ENCODE results near the gene ZNF609. TPM values are rescaled to one million over a fixed set of nuclear protein-coding genes. Genes with fewer than 3 reads are reported as not detected.
A peak's percentile ranks its signal among the peaks of the same experiment; 100 is the strongest.

Gene ZNF609
- total and polyA plus RNA-seq, 4 donors: 4.6 to 18.1 (median 8.0) TPM

DNA sequence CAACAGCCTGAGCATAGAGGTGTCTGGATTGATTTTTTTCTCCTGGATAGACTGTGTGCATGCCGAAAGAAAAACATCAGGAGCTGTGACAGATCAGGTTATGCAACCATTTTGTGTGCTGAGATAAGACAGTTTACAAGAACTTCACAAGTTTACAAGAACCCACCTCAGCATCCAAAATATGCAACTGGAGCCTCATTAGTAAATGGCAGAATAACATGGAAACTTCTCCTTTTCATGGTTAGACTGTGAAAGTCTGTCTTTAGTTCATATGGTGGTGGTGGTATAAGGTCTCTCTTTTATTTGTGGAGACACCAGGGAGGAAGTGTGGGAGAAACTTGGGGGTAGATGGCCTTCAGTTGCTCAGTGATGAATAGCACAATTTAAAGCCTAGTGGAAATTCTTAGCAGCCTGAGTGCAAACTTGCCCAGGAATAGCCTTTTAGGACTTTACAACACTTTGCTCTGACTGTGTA, 3.7 kb upstream of the ZNF609 start:
- TF ChIP-seq RXRA (IDR thresholded peaks at IDR 0.05): peak in 1 of 2 donors; percentile 42
- peak in 1 of 2 donors; percentile 39 for TF ChIP-seq HNF4A (conservative IDR thresholded peaks at IDR 0.05)
- peak in 1 of 2 donors; percentile 28 for TF ChIP-seq JUND (IDR thresholded peaks at IDR 0.05)
- TF ChIP-seq FOXA2 (IDR thresholded peaks at IDR 0.05): no peak
- no peak for TF ChIP-seq TAF1 (conservative IDR thresholded peaks at IDR 0.05)
- peak in 1 of 2 donors; percentile 17 for TF ChIP-seq RAD21 (IDR thresholded peaks at IDR 0.05)
- TF ChIP-seq YY1 (IDR thresholded peaks at IDR 0.05): peak; percentile 68
- TF ChIP-seq, protein P1, sequence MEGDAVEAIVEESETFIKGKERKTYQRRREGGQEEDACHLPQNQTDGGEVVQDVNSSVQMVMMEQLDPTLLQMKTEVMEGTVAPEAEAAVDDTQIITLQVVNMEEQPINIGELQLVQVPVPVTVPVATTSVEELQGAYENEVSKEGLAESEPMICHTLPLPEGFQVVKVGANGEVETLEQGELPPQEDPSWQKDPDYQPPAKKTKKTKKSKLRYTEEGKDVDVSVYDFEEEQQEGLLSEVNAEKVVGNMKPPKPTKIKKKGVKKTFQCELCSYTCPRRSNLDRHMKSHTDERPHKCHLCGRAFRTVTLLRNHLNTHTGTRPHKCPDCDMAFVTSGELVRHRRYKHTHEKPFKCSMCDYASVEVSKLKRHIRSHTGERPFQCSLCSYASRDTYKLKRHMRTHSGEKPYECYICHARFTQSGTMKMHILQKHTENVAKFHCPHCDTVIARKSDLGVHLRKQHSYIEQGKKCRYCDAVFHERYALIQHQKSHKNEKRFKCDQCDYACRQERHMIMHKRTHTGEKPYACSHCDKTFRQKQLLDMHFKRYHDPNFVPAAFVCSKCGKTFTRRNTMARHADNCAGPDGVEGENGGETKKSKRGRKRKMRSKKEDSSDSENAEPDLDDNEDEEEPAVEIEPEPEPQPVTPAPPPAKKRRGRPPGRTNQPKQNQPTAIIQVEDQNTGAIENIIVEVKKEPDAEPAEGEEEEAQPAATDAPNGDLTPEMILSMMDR (IDR thresholded peaks at IDR 0.05; ENCODE audit: low read depth, low read length, missing input control): no peak
- no peaks in the 10 kb centered on the region for H3K27me3 ChIP-seq (ENCODE audit: control insufficient read depth in 4 of 4, insufficient read depth in 4 of 4, low read length in 3 of 4)
- DNase-seq (ENCODE audit: low spot score): no peak
- peaks cover 0 to 2% (median 0%) of the 10 kb centered on the region in 4 donors for H3K36me3 ChIP-seq (ENCODE audit: control insufficient read depth in 4 of 4, insufficient read depth in 3 of 4, low read depth in 1 of 4, low read length in 3 of 4)
- peak overlapping the region; percentile 36 to 57 for H3K27ac ChIP-seq (ENCODE audit: low read depth in 1 of 2, low read length in 2 of 2)
- 22% methylated on average over 1 of the region's 1 CpG for WGBS
- H3K9ac ChIP-seq (ENCODE audit: low read depth in 1 of 2, low read length in 2 of 2): no peak overlapping the region
- no peaks in the 10 kb centered on the region for H3K9me3 ChIP-seq (ENCODE audit: control insufficient read depth in 4 of 4, low read length in 3 of 4)
- peaks cover 7 to 48% (median 45%) of the 10 kb centered on the region in 4 donors for H3K4me1 ChIP-seq (ENCODE audit: control insufficient read depth in 4 of 4, insufficient read depth in 4 of 4, low read length in 3 of 4)
- no peak overlapping the region for H3K4me3 ChIP-seq (ENCODE audit: low read depth in 1 of 3, low read length in 3 of 3)

GRCh38 chr15:64459066-64459781, 1.2 kb upstream of the ZNF609 start:
- WGBS: 83% methylated on average over 3 of the region's 3 CpGs
- no peaks in the 10 kb centered on the region for H3K27me3 ChIP-seq (ENCODE audit: control insufficient read depth in 4 of 4, insufficient read depth in 4 of 4, low read length in 3 of 4)
- no peak overlapping the region for H3K4me3 ChIP-seq (ENCODE audit: low read depth in 1 of 3, low read length in 3 of 3)
- H3K4me1 ChIP-seq (ENCODE audit: control insufficient read depth in 4 of 4, insufficient read depth in 4 of 4, low read length in 3 of 4): peaks cover 7 to 48% (median 39%) of the 10 kb centered on the region in 4 donors
- TF ChIP-seq NR2F2 (IDR thresholded peaks at IDR 0.05) (no peak), YY1 (IDR thresholded peaks at IDR 0.05) (no peak), ATF3 (IDR thresholded peaks at IDR 0.05) (no peak), HNF4G (IDR thresholded peaks at IDR 0.05) (no peak), MAX (IDR thresholded peaks at IDR 0.05) (no peak), FOXA2 (IDR thresholded peaks at IDR 0.05) (no peak), HNF4A (conservative IDR thresholded peaks at IDR 0.05) (no peak), RAD21 (IDR thresholded peaks at IDR 0.05) (no peak), FOXA1 (IDR thresholded peaks at IDR 0.05) (no peak)
- H3K27ac ChIP-seq (ENCODE audit: low read depth in 1 of 2, low read length in 2 of 2): no peak overlapping the region
- DNase-seq (ENCODE audit: low spot score): no peak
- peaks cover 0 to 2% (median 0%) of the 10 kb centered on the region in 4 donors for H3K36me3 ChIP-seq (ENCODE audit: control insufficient read depth in 4 of 4, insufficient read depth in 3 of 4, low read depth in 1 of 4, low read length in 3 of 4)
- H3K9me3 ChIP-seq (ENCODE audit: control insufficient read depth in 4 of 4, low read length in 3 of 4): no peaks in the 10 kb centered on the region
- no peak overlapping the region for H3K9ac ChIP-seq (ENCODE audit: low read depth in 1 of 2, low read length in 2 of 2)

- WGBS: under 1% methylated on average over 56 of the region's 56 CpGs
- peak overlapping the region; percentile 70 to 83 for H3K27ac ChIP-seq (ENCODE audit: low read depth in 1 of 2, low read length in 2 of 2)
- peak overlapping the region; percentile 20 to 78 for H3K9ac ChIP-seq (ENCODE audit: low read depth in 1 of 2, low read length in 2 of 2)
- H3K4me3 ChIP-seq (ENCODE audit: low read depth in 1 of 3, low read length in 3 of 3): peak overlapping the region; percentile 79 to 97 (median 90)
- peak; percentile 36 for DNase-seq (ENCODE audit: low spot score)
- H3K9me3 ChIP-seq (ENCODE audit: control insufficient read depth in 4 of 4, low read length in 3 of 4): no peaks in the 10 kb centered on the region
- H3K27me3 ChIP-seq (ENCODE audit: control insufficient read depth in 4 of 4, insufficient read depth in 4 of 4, low read length in 3 of 4): no peaks in the 10 kb centered on the region
- peaks cover 7 to 47% (median 30%) of the 10 kb centered on the region in 4 donors for H3K4me1 ChIP-seq (ENCODE audit: control insufficient read depth in 4 of 4, insufficient read depth in 4 of 4, low read length in 3 of 4)
- H3K36me3 ChIP-seq (ENCODE audit: control insufficient read depth in 4 of 4, insufficient read depth in 3 of 4, low read depth in 1 of 4, low read length in 3 of 4): no peaks in the 10 kb centered on the region
- TF ChIP-seq SP1 (IDR thresholded peaks at IDR 0.05) (peak; percentile 36), TAF1 (conservative IDR thresholded peaks at IDR 0.05) (peak; percentile 58), MAX (IDR thresholded peaks at IDR 0.05) (no peak), RXRA (IDR thresholded peaks at IDR 0.05) (peak; percentile 26 to 57), JUND (IDR thresholded peaks at IDR 0.05) (peak in 1 of 2 donors; percentile 50), FOXA1 (IDR thresholded peaks at IDR 0.05) (peak; percentile 15), RAD21 (IDR thresholded peaks at IDR 0.05) (peak; percentile 63 to 70), HNF4A (conservative IDR thresholded peaks at IDR 0.05) (peak in 1 of 2 donors; percentile 30), YY1 (IDR thresholded peaks at IDR 0.05) (peak; percentile 59), ATF3 (IDR thresholded peaks at IDR 0.05) (peak; percentile 36), NR2F2 (IDR thresholded peaks at IDR 0.05) (no peak)
- TF ChIP-seq, protein P2, sequence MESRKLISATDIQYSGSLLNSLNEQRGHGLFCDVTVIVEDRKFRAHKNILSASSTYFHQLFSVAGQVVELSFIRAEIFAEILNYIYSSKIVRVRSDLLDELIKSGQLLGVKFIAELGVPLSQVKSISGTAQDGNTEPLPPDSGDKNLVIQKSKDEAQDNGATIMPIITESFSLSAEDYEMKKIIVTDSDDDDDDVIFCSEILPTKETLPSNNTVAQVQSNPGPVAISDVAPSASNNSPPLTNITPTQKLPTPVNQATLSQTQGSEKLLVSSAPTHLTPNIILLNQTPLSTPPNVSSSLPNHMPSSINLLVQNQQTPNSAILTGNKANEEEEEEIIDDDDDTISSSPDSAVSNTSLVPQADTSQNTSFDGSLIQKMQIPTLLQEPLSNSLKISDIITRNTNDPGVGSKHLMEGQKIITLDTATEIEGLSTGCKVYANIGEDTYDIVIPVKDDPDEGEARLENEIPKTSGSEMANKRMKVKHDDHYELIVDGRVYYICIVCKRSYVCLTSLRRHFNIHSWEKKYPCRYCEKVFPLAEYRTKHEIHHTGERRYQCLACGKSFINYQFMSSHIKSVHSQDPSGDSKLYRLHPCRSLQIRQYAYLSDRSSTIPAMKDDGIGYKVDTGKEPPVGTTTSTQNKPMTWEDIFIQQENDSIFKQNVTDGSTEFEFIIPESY (IDR thresholded peaks at IDR 0.05): no peak
These were observed 644 bp downstream of the ZNF609 start for GRCh38 chr15:64460724-64461720.

All from liver (tissue), 9 donors.